DMS53 (cell line): ENCODE results near the gene VMO1.

Experiments used
- DNase-seq: peaks from one replicate; lab custom pipeline; 2025; lab: John Stamatoyannopoulos, UW

VMO1 gene

DNA sequence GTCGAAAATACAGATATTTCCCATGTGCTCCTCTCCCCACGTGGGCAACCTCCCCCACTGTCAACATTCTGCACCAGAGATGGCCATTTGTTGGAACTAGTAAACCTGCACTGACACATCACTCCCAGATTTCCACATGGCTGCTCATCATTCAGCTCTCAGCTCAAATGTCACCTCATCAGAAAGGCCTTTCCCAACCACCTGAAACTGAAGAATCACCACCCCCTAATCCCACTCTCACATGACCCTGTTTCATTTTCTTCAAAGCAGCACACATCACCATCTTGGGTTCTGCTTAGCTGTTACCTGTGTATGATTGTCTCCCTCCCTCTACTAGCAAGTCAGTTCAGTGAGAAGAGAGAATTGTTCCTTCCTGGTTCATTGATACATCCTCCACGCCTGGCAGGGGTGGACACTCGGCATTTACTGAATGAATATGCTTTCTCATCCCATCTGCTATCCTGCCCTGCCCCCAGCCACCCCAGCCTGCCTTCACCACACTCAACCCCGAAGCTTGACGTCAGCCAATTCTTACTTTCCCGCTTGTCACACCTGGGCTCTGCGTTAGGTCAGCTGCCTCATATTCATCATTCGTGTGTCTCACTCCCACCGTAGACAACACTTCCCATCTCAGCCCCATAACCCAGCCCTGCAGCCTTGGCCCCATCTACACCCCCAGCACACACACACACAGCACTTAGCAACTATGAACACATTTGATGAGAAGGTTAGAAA, 14.5 kb upstream of the VMO1 start:
- DNase-seq, result peak; percentile 90

DNA sequence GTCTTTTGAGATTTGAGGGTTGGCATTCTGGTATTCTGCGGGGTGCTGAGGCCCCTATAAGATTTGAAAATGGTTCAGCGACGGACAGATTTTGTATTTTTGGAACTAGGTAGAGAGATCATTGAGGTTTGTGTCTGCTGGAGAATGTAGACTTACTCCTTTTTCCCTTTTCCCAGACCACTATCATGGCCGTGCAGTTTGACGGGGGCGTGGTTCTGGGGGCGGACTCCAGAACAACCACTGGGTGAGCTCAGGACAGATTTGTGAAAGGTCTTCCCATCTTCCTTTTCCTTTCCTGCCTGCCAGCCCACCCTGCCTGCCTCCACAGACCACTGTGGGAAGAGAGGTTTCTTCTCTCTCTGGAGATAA, 10.4 kb upstream of the VMO1 start:
- DNase-seq, result peak; percentile 54

DNA sequence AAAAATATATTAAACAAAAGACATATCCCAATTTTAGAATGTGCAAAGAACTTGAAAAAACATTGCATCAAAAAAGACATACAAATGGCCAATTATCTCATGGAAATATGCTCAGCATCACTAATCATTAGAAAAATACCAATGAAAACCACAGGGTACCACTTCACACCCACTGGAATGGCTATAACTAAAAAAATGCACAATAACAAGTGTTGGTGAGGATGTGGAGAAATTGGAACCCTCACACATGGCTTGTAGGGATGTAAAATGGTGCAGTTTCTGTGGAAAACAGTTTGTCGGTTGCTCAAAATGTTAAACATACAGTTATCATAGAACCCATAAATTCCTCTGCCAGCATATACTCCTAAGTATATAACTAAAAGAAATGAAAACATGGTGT, 9.0 kb upstream of the VMO1 start:
- no peak for DNase-seq

DNA sequence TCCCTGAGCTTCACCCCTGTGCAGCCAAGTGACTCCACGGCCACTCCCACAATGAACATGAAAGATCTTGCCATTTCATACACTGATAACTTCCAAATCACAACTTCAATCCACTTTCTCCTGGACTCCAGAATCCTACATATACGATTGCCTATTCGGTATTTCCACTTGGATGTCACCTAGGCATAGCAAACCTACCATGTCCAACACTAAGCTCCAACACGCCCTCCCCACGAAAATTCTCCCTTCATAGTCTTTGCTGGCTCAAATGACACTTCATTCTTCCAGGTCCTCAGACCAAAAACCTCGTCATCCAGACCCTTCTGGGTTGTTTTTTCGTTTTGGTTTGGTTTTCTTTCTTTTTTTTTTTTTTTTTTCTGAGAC, 4.5 kb upstream of the VMO1 start:
- no peak for DNase-seq

DNA sequence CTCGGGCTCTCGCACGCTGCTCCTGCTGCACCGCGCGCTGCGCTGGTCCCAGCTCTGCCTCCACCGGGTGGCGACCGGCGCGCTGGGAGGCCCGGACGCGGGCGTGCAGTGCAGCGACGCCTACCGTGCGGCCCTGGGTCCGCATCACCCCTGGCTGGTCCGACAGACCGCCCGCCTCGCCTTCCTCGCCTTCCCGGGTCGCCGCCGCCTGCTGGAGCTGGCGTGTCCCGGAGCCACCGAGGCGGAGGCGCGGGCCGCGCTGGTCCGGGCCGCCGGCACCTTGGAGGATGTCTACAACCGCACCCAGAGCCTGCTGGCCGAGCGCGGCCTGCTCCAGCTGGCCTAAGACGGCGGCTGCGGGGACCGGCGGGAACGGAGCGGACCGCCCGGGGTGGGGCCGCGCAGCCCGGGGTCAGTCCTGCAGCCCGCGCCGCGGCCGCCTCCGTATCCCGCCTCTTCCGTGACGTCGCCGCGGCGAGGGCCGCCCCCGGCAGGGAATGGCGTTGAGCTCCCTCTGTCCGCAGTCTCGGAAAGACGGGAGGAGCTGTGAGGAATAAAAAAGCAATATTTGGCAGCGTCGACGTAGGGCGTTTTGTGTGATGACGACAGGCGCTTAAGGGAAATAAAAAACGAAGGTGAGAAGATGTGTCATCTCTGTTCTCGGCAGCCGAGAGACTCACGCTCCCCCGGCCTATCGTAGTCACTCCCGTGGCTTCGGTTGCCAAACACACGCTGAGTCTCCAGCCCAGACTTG, 4.0 kb upstream of the VMO1 start:
- DNase-seq, result peak; percentile 90

DNA sequence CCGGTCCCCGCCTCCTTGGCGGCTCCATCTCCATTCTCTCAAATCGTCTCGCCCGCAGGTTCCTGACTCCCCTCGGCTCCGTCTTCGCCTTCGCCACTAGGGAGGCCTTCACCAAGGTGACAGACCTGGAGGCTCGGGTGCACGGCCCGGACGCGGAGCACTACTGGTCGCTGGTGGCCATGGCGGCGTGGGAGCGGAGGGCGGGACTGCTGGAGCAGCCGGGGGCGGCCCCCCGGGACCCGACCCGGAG, 3.5 kb upstream of the VMO1 start:
- DNase-seq, result no peak

DNA sequence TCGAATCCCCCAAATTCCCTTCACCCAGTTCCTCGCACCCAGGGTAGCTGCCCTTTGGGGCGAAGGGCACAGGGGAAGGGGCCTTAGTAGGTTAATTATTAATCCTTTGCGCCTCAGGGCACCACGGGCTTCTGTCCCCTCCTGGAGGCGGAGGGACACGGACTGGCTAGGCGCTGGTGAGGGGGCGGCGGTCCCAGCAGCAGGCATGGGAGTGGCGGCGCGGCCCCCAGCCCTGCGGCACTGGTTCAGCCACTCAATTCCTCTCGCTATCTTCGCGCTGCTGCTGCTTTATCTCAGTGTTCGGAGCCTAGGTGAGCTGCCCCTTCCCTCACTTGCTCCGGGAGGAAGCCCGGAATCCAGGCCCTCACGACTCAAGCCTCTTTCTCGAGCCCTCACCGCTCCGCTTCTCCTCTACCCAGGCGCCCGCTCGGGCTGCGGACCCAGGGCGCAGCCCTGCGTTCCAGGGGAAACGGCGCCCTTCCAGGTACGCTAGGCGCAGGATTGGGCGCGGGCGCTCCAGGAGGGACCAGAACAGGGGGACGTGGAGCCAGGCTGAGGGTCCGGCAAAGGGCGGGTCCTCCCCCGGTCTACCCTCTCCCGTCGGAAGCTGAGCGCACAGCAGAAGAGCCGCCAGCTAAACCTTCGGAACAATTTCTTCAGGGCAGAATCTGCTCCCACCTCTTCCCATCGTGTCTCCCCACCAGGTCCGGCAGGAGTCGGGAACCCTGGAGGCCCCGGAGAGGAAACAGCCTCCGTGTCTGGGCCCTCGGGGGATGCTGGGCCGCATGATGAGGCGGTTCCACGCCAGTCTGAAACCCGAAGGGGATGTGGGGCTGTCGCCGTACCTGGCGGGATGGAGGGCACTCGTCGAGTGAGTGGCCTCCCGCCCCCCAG, 2.9 kb upstream of the VMO1 start, which contains the start of gene GLTPD2:
Gene GLTPD2, plus strand, starts transcription at position 158 of the 894 bp plus-strand sequence. Its CDS starts 48 bp downstream, at position 206.
- peak; percentile 57 for DNase-seq

DNA sequence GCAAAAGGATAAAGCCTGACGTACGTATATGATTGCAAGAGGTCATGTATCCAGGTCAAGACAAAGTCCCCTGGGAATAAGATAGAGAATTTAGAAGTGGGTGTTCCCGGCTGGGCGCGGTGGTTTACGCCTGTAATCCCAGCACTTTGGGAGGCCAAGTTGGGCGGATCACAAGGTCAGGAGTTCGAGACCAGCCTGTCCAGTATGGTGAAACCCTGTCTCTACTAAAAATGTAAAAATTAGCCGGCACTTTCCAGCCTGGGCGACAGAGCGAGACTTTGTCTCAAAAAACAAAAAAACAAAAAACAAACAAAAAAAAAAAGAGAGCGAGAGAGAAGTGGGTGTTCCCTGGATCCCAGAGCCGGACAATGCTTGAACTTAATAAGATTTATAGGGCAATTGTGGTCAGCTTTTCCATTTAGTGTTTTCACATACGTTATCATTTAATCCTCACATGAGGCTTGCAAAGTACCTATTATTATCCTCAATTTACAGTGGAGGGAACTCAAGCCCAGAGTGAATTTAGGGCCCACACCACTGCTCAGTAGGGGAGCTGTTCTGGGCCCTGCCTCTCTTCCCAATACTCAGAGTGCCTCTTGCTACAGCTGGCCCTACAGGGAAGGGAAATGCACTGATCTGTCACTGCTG, 2.1 kb upstream of the VMO1 start:
- DNase-seq, result no peak

DNA sequence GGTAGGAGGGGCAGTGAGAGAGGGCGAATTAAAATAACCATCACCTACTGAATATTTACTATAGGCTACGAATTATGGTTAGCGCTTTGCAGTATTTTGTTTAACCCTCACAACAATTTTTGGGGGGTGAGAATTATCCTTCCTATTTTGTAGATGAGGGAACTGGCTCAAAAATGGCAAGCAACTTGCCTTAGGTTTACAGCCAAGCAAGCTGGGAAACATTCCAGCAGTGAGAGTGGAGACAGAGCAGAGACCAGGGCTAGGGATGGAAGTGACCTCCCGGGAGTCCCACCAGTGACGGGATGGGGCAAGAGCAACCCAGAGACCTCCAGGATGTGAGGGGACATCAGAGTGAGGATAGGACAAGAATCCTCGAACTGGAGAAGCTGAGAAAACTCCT, 352 bp upstream of the VMO1 start:
- no peak for DNase-seq

DNA sequence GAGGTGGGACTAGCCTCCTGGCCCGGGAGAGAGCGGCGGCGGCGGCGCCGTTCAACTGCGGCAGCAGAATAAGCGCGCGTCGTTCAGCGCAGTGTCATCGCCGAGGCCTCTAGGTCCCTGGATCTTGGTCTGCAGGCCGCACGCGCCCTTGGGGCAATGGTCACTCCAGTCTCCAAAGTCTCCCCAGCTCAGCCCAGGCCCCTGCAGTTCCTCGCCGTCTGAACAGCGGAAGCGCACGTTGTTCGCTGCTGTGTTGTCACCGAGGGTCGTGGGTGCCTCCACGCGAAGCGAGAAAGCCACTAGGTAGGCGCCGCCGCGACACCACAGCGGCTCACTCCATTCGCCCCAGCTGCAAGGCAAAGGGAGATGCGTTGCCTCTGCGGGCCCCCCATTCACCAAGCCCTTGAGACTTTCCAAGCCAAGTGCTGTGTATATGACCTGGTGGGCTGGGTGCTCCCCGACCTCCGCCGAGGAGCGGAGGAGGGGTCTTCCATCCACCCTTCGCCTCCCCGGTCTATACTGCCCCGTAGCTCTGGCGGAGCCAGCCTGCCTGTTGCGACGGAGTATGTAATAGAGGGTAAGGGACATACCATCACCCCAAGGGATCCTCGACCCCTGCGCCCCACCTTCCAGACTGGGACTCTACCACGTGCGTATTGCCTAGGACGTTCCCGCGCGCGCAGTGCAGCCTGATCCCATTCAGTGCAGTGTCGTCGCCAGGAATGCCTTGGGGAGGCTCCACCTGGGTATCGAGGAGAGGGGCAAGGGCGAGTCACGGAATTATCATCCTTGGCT, 656 bp downstream of the VMO1 start:
- peak; percentile 43 for DNase-seq

DNA sequence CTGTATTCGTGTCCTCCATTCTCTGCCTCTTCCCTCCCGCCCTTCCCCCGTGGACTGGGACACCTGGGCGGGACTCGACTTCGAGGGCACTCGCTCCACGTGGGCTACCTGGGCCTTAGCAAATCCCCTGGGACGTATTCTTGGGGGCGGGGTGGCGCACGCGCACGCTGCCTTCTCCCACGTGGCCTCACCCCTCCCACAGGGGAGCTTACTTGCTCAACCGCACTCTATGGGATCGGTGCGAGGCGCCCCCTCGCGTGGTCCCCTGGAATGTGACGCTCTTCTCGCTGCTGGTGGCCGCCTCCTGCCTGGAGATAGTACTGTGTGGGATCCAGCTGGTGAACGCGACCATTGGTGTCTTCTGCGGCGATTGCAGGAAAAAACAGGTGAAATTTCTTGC, 3.5 kb downstream of the VMO1 start:
- DNase-seq, result no peak

DNA sequence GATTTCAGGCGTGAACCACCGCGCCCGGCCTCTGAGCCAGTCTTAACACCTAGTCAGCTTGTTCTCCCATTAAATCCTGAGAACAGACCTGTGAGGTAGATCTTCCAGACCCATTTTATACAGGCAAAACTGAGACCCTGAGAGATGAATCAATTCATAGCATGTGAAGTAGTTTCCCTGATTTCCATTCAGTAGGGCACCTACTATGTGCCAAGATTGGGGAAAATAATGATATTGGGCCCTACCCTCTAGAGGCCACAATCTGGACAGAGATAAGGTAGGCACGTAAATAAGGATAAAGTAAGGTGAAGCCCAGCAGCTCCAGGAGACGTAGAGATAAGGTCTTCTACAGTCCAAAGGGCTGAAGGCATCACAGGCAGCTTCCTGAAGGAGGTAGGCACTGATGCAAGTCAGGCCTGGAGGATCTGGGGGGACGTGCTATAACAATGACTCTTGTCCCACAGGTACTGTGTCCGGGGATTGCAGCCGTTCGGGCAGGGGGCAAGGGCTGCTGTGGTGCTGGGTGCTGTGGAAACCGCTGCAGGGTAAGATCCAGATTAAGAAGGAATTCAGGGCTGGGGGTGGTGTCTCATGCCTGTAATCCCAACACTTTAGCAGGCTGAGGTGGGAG, 5.7 kb downstream of the VMO1 start:
- DNase-seq, result no peak

DNA sequence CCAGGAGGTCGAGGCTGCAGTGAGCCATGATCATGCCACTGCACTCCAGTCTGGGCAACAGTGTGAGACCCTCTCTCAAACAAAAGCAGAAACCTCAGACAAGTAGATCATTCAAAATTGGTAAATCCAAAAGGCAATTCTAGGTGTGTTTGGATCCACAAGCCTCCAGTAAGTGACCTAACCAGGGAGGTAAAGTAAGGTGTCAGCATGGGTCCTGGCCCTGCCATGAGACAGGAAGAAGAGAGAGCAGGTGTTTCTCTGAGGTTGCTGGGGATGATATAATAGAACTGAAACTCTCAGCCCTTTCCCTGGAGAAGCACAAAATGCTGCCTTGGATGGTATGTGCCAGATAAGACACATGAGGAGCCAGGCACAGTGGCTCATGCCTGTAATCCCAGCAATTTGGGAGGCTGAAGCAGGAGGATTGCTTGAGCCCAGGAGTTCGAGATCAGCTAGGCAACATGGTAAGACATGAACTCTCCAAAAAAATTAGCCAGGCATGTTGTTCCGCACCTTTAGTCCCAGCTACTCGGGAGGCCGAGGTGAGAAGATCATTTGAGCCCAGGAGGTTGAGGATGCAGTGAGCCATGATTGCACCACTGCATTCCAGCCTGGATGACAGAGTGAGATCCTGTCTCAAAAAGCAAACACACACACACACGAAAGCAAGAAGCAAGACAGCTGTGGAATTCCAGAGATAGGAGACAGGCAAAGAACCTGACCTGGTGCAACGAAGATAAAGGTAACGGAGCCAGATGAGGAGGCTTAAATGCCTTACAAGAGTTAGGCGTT, 8.0 kb downstream of the VMO1 start:
- no peak for DNase-seq

DNA sequence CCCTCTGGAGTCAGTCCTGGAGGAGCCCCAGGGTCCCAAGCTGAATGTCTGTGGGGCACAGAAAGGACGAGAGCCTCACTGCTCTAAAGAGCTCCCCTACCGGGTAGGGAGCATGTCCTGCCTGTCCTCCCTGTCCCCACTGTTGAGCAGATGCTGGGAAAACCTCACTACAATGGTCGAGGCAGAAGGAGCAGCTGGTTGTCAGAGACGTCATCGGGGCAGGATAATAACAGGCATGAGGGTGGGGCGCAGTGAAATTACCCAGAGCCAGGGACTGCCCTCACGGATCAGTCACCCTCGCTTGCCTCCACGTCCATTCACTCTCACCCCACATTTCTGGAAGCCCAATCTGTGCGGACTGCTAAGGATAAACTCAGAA, 13.9 kb downstream of the VMO1 start:
- DNase-seq, result no peak

DNA sequence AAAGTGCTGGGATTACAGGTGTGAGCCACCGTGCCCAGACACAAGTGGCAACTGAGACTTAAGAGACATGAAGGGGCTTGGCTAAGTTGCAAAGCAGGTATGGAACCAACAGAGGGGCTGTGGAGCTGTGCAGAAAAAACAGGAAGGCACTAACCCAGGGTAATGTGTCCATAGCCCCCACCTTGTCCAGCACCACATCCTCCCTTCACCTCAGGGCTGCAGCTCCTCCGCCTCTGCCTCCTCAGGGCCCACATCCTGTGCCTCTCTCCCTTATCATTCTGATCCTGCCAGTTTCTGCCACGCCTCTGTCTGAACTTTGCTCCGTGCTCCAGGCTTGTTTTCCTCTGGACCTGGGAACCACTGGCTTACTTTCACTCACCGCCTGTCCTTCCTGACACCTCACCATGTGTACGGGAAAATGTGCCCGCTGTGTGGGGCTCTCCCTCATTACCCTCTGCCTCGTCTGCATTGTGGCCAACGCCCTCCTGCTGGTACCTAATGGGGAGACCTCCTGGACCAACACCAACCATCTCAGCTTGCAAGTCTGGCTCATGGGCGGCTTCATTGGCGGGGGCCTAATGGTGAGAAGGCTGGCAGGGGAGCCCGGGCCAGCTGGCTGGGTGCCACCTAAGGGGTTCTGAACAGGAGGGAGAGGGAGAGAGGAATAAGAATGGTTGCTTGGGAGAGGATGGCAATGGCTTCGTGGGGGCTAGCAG, 14.5 kb downstream of the VMO1 start, which contains the start of gene TM4SF5:
Gene TM4SF5, plus strand, starts transcription at position 368 of the 716 bp plus-strand sequence. Its CDS starts 37 bp downstream, at position 405.
- peak; percentile 32 for DNase-seq

DNA sequence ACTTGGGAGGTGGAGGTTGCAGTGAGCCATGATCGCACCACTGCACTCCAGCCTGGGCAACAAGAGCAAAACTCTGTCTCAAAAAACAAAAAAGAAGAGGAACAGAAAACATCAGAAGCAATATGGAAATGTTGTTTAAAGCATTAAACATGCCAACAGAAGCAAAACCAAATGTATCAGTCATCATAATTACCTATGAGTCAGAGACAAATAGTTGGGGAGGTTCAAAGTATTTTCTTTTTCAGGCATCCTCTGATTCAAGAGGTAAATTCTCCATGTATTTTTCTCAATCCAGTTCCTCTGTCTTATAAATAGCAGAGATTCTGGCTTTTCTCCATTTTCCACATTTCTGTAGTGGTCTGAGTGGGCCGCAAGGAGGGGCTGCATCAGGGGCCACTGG, 16.5 kb downstream of the VMO1 start:
- no peak for DNase-seq

DNA sequence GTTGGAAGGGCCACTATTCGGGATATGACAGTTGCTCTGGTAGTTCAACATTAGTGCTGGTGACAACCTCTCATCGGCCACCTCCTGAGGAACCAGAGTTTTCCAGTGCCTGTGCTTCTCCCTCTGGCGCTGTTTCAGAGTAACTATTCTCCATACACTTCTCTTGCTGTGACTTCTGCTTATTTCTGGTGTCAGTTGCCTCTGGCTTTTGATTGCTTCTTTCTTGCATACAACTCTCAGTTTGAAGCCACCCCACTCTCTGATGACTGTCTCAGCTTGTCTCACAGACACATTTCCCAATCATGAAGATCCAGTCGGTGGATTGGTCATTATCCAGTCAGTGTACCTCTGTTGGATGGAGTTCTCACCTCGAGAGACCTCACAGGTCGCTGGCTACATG, 17.9 kb downstream of the VMO1 start:
- no peak for DNase-seq

DNA sequence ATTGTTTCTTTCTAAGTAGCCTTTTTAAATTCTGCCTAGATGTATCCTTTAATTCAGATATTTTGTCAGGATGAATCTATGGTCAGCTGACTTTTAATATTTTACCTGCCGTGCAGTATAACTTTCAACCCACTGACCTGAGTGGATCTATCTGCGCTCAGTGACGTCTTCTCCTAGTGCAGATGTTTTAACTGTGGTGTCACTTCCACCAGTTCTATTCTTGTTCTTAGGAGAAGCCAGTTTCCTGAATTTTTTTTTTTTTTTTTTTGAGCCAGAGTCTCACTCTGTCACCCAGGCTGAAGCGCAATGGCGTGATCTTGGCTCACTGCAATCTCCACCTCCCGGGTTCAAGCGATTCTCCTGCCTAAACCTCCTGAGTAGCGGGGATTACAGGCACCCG, 19.4 kb downstream of the VMO1 start:
- DNase-seq, result no peak

DNA sequence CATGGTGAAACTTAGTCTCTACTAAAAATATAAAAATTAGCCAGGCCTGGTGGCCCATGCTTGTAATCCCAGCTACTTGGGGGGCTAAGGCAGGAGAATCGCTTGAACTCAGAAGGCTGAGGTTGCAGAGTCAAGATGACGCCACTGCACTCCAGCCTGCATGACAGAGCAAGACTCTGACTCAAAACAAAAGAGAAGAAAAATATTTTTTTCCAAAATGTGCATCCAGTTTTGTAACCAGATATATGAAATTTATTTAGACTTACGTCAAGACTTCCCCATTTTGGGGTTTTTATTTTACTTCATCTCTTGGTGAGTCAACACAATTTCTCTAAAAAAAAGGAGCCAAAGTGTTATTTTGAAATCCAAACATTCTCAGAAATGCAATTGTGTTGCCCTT, 20.0 kb downstream of the VMO1 start:
- DNase-seq, result no peak

DNA sequence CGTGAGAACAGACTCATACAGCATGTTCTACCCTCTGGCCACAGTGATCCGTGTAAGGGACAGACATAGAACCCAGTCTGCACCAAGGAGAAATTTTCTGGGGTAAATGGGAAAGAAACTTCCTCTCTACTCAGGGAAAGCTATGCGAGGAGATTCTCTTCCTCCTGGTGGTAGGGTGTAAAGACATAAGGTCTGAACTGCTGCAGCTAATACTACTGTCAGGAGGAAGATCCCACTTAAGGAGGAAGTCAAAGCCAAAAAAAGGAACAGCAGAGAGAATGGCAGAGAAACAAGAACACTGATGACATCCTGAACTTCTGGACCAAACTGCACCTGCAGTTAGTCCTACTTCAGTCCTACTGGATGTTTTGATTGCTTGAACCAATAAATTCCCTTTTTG, 21.6 kb downstream of the VMO1 start:
- DNase-seq, result no peak
